Measurements from ENCODE around the gene ING1. TPM values are rescaled to one million over a fixed set of nuclear protein-coding genes. Genes with fewer than 3 reads are reported as not detected.

ING1 gene
- total and polyA plus RNA-seq, 7 donors = 5.2 to 16.9 (median 7.0) TPM

GRCh38 chr13:110726726-110727125 lies 13.2 kb downstream of the ING1 start:
- ATAC-seq (no peak), DNase-seq (no peak)
- no peaks in the 10 kb centered on the region for H3K9me3 ChIP-seq
- intact Hi-C loops (cut with DNase I) = no loop called here
- H3K4me3 ChIP-seq = no peak overlapping the region
- 58 to 68% (median 63%) methylated on average over 9 of the region's 9 CpGs for WGBS, 3 donors
- H3K36me3 ChIP-seq (ENCODE audit: insufficient read depth in 1 of 2, low read depth in 1 of 2) = peaks cover 0 to 11% of the 10 kb centered on the region in 2 donors
- TF ChIP-seq CTCF (IDR thresholded peaks at IDR 0.05) = no peak
- no peaks in the 10 kb centered on the region for H3K27me3 ChIP-seq (ENCODE audit: insufficient read depth in 3 of 3, low read length in 2 of 3)
- no peak overlapping the region for H3K27ac ChIP-seq
- no peaks in the 10 kb centered on the region for H3K4me1 ChIP-seq

GRCh38 chr13:110731072-110731471 lies 17.6 kb downstream of the ING1 start:
- no peak for TF ChIP-seq CTCF (IDR thresholded peaks at IDR 0.05)
- H3K9me3 ChIP-seq = no peaks in the 10 kb centered on the region
- intact Hi-C loops (cut with DNase I) = no loop called here
- no peaks in the 10 kb centered on the region for H3K36me3 ChIP-seq (ENCODE audit: insufficient read depth in 1 of 2, low read depth in 1 of 2)
- DNase-seq (no peak), ATAC-seq (no peak)
- 95 to 98% (median 97%) methylated on average over 3 of the region's 3 CpGs for WGBS, 3 donors
- no peaks in the 10 kb centered on the region for H3K4me1 ChIP-seq
- no peak overlapping the region for H3K27ac ChIP-seq
- no peaks in the 10 kb centered on the region for H3K27me3 ChIP-seq (ENCODE audit: insufficient read depth in 3 of 3, low read length in 2 of 3)
- no peak overlapping the region for H3K4me3 ChIP-seq

- H3K9me3 ChIP-seq = no peaks in the 10 kb centered on the region
- no peak for ATAC-seq
- intact Hi-C loops (cut with DNase I) = no loop called here
- no peak overlapping the region for H3K27ac ChIP-seq
- no peaks in the 10 kb centered on the region for H3K27me3 ChIP-seq (ENCODE audit: insufficient read depth in 3 of 3, low read length in 2 of 3)
- H3K4me1 ChIP-seq = no peaks in the 10 kb centered on the region
- no peaks in the 10 kb centered on the region for H3K36me3 ChIP-seq (ENCODE audit: insufficient read depth in 1 of 2, low read depth in 1 of 2)
- no peak overlapping the region for H3K4me3 ChIP-seq
- DNase-seq = no peak
- no peak for TF ChIP-seq CTCF (IDR thresholded peaks at IDR 0.05)
- 85 to 88% (median 86%) methylated on average over 5 of the region's 5 CpGs for WGBS, 3 donors
These were observed 21.1 kb downstream of the ING1 start for GRCh38 chr13:110734561-110734960.

GRCh38 chr13:110737555-110737954 lies 24.1 kb downstream of the ING1 start:
- H3K4me1 ChIP-seq = no peaks in the 10 kb centered on the region
- ATAC-seq (no peak), DNase-seq (no peak)
- H3K9me3 ChIP-seq = no peaks in the 10 kb centered on the region
- H3K36me3 ChIP-seq (ENCODE audit: insufficient read depth in 1 of 2, low read depth in 1 of 2) = no peaks in the 10 kb centered on the region
- H3K4me3 ChIP-seq = no peak overlapping the region
- TF ChIP-seq CTCF (IDR thresholded peaks at IDR 0.05) = no peak
- H3K27me3 ChIP-seq (ENCODE audit: insufficient read depth in 3 of 3, low read length in 2 of 3) = no peaks in the 10 kb centered on the region
- no peak overlapping the region for H3K27ac ChIP-seq
- intact Hi-C loops (cut with DNase I) = no loop called here

- DNase-seq = no peak
These were observed 30.2 kb downstream of the ING1 start for GRCh38 chr13:110743687-110744086.

More at GRCh38 chr13:110743687-110744086, 30.2 kb downstream of the ING1 start:
- Histone ChIP-seq H3K27ac (no peak overlapping the region), H3K9me3 (no peaks in the 10 kb centered on the region), H3K4me1 (no peaks in the 10 kb centered on the region), H3K4me3 (no peak overlapping the region), H3K27me3 (ENCODE audit: insufficient read depth in 3 of 3, low read length in 2 of 3) (no peaks in the 10 kb centered on the region), H3K36me3 (ENCODE audit: insufficient read depth in 1 of 2, low read depth in 1 of 2) (no peaks in the 10 kb centered on the region)
- no peak for TF ChIP-seq CTCF (IDR thresholded peaks at IDR 0.05)
- intact Hi-C loops (cut with DNase I) = loop anchor here in 1 of 2 donors (5.0 kb wide), 1 partner anchor 389 kb away; no protein-coding TSS in a partner anchor
- no peak for ATAC-seq
- WGBS, 3 donors = 70 to 86% (median 70%) methylated on average over 1 of the region's 1 CpG
